OCI-M1 (cell line): ENCODE measurements around the gene CTNNBL1.

Experiments used
- DNase-seq: peaks from one replicate; lab custom pipeline; 2025; lab: John Stamatoyannopoulos, UW

CTNNBL1 gene

DNA sequence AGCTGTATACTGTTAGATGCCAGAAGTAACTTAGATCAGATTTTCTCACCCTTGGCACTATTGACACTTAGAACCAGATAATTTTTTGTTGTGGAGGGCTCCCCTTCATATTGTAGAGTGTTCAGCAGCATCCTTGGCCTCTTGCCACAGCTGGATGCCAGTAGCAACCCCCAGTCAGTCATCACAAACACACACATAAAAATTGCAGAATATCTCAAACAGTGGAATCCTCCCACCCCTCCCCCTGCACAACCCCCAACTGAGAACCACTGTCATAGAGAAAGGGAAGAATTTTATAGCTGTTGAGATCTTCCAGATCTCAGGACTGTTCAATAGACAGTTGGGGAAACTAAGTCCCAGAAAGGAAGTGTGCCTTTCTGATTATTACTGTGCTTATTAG lies 127.9 kb downstream of the CTNNBL1 start:
- DNase-seq: no peak

DNA sequence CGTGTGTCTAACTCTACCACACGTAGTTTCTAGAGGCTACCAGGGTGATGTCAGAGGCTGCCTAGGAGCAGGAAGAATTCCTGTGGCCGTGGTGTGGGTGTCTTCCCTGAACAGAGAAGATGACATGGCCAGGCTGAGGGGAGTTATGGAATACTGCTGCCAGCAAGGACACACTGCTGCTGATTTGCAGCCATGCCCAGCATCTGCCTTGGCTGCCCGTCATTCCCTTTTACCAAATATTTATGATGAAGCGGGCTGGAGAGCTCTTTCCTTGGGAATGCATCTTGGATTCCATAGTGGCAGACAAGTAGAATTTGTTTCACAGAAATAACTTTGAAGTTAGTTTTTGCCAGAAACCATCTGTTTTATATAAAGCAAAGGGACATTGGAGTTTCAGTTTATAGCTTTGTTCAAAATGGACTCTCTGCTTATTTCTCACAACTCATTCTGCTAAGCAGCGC lies 128.3 kb downstream of the CTNNBL1 start:
- DNase-seq: no peak

- DNase-seq: no peak
These were observed 129.6 kb downstream of the CTNNBL1 start for GRCh38 chr20:37823296-37823980.

GRCh38 chr20:37827605-37828004 lies 133.8 kb downstream of the CTNNBL1 start:
- no peak for DNase-seq

DNA sequence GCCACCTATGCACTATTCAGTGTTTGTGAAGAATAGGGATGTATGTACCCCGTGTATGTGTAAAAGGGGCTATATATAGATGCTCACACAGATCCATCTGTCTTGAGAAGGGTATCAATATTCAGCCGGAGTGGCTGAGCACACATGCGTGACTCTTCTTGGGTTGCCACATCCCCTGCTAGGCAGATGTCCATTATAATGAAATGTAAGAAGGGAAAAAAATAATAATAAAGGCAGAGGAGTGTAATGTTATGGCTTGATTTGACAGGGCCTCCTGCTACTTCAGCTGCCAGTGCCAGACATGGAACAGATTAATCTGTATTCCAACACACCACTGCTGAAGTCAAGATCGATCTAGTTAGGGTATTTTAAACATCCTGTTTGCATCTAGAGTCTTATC lies 134.9 kb downstream of the CTNNBL1 start:
- DNase-seq: no peak

DNA sequence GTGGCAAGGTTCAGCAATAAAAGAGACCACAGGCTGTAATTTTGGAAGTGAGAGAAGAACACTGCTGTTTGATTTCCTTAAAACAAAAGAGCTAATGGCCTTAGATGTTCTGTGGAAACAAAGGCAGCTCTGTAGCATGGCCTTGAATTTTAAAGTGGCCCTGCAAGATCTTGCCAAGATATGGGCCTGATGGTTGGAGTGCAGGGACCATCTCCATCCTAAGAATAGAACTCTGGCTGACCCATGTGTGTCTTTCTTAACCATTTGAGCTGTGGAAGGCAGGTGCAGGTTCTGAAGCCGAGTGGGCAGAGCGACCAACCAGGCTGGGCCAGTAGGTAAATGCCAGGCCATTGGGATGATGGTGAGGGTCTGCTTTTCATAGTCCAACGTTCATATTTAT lies 135.3 kb downstream of the CTNNBL1 start:
- DNase-seq: no peak

GRCh38 chr20:37833221-37833896 lies 139.5 kb downstream of the CTNNBL1 start:
- no peak for DNase-seq

DNA sequence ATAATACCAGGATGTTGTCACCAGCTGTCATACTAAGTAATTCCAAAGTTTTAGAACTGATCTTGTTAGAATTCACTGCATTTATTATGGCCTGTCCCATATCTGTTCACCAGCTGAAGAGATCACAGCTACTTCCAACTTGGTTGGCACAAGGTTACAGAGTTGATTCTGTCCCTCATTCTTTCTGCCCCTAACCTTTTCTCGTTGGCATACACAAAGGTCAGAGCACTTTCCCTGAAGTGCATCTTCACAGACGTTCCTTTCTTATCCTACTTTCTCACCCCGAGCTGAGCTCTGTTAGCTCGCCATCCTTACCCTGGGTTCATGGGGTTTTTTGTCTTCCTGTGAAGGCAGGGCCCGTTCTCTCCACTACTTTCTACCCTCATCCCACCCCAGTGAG lies 143.1 kb downstream of the CTNNBL1 start:
- DNase-seq: no peak

DNA sequence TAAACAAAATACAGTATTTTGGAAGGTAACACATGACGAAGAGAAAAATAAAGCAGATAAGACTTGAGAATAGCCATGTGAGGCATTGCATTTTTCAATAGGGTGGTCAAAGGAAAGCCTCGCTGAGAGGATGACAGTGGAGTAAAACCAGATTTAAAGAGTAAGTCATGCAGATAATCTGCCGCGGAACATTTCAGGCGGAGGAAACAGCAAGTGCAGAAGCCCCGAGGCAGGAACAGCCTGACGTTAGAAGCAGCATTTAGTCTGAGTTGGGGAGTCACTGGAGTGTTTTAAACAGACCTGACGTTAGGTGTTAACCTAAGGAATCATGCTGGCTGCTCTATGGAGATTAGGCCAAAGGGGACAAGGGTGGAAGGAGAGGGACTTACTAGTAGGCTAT lies 144.1 kb downstream of the CTNNBL1 start:
- no peak for DNase-seq

GRCh38 chr20:37838769-37839431 lies 145.1 kb downstream of the CTNNBL1 start:
- no peak for DNase-seq

- no peak for DNase-seq
These were observed 145.6 kb downstream of the CTNNBL1 start for GRCh38 chr20:37839432-37839827.

DNA sequence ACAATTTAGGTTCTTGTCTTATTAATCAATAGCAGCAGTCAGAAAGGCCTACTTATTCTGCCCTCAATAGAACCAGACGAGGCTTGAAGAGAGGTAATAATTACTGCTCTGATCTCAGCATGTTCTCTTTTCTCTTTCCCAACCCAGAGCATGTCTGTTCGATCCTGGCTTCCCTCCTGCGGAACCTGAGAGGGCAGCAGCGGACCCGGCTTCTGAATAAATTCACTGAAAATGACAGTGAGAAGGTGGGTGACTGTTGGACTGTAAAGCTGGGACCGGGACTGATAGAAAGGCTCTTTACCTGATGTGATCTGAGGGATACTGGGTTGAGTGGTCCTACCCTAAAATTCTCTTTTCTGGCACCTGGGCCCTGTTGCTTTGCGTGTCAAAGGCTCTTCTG lies 146.1 kb downstream of the CTNNBL1 start:
- no peak for DNase-seq

DNA sequence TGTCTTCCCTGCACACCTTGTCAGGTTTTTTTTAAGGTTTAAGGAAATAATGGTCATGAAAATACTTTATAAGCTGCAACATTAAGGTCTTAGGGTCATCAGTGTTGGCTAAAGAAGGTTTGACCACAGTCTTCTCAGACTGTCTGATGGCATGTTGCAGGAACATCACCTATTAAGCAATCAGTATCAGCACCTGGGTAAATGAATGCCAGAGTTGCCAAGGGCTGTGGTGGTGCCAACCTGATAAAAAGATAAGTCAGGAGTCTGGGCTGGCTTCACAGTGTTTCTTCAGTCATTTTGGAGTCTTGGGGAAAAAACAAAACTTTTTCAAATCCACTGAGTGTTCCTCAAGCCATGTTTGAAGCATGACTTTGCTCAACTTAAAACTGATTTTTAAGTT lies 147.6 kb downstream of the CTNNBL1 start:
- no peak for DNase-seq

DNA sequence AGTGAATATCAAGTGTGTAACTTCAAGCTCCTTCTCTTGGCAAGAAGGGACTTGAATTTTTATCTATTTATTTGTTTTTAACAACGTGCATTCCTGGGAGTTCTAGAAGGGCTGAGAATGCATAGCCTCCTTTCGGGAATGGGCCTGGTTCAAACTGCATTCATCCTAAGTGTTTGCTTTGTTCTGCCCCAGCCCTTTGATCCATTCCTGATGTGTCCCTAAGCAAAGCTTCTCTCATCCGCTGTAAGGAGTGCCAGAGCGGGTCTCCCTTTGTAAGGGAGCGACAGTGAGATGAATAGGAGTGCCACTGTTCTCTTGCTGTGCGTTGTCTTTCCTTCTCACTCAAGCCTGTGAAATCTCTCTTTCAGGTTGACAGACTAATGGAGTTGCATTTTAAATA lies 148.1 kb downstream of the CTNNBL1 start:
- no peak for DNase-seq

DNA sequence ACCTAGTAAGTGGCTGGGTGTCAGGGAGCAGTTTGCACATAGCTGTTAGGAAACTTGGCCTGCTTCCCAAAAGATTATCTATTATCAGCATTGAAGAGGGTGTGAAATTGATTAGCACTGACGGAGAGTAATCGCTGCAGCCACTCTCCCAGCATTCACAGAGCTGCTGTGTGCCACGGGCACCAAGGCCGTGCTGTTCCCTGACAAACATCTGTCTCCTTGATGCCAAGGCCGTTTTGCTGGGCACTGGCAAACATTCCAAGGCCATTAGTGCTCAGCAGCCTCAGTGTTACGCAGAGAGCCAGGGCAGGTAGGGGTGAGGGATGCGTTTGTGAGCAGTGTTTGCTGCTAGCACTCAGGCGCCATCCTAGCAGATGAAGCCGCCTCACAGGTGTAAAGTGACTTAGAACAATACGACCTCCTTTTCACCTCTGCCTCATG lies 151.4 kb downstream of the CTNNBL1 start:
- DNase-seq: no peak

- DNase-seq: no peak
These were observed 152.0 kb downstream of the CTNNBL1 start for GRCh38 chr20:37845878-37846277.

GRCh38 chr20:37846573-37846972 lies 152.7 kb downstream of the CTNNBL1 start:
- DNase-seq: no peak

DNA sequence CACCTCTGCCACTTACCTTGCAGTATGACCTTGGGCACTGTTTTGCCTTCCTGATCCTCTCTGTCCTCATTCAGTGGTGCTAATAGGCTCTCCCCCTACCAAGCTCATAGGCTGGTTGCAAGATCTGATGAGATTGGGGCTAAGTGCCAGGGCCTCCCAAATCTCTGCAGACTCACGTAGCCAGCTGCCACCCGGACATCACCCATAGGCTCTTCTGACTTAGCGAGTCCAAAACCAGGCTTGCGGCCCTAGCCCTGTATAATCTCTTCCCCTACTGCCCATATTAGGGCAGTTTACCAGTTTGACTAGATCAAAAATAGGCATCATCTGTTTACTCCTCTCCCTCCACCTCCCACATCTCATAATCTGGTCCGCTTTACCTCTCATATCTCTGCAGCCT lies 154.9 kb downstream of the CTNNBL1 start:
- no peak for DNase-seq

DNA sequence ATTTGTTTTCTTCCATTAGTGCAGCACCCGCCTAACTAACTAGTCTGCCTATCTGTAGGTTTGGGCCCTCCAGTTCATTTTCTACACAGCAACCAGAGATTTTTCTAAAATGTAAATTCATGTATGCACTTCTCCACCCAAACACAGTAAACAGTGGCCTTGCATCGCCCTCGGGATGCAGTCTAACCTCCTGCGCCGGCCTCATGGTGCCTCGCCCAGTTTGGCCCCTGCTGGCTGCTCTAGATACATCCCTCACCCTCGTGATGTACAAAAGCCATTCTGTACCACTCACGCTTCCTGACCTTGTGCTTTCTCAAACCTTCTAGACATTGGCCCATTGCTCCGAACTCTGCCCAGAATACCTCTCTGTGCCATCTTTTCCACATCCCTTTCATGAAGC lies 155.3 kb downstream of the CTNNBL1 start:
- no peak for DNase-seq

DNA sequence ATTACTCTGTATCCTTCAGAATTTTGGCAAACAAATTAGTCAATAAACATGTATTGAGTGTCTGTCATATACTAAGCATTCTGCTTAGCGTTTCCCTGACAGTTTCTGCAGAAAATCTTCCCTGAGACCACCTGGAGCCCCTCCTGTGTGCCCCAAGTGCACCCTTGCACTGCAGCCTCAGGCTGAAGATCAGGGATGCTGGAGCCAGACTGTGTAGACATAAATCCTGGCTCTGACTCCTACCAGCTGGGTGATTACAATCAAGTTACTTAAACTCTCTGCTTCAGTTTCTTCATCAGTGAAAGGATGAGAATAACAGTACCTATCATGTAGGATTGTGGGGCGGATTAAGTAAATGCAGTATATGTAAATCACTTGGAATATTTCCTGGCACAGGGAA lies 155.7 kb downstream of the CTNNBL1 start:
- no peak for DNase-seq

DNA sequence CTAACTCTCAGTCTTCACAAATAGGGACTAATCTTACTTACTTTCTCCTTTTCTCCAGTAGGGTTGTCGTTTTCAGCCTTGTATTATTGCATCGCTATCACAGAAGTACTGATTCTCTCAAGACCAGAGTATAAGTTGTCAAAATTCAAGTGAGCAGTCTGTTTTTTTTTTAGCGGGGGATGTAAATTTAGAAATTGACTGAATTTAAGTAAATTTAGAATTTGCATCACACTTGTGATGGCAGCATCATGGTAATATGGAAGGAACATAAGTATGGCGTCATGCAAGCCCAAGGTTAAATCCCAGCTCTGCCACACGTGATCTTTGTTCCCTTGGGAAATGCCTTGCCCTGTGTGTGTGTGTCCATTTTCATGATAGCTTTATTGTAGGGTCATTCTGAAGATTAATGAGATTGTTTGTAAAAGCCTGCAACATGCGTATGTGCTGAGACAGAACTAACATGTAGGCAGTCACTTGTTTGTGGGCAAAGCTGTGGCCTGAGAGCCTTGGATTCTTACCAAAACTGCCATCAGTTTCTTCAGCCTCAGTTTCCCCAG lies 156.3 kb downstream of the CTNNBL1 start:
- DNase-seq: no peak

GRCh38 chr20:37850724-37851355 lies 157.0 kb downstream of the CTNNBL1 start:
- peak; percentile 69 for DNase-seq
